ENCODE measurements around the gene WDR41.
A peak's percentile ranks its signal among the peaks of the same experiment; 100 is the strongest.

The WDR41 gene

GRCh38 chr5:77444356-77444755 lies 47.8 kb downstream of the WDR41 start:
- no peak for DNase-seq

- no peak for DNase-seq
Measured at GRCh38 chr5:77443670-77444069, 48.4 kb downstream of the WDR41 start.

GRCh38 chr5:77438071-77438470 lies 54.0 kb downstream of the WDR41 start:
- no peak for DNase-seq

GRCh38 chr5:77437194-77437593 lies 54.9 kb downstream of the WDR41 start:
- DNase-seq = peak; percentile 8

GRCh38 chr5:77431719-77432118 lies 60.4 kb downstream of the WDR41 start:
- DNase-seq = no peak

- DNase-seq = no peak
Measured at GRCh38 chr5:77431286-77431685, 60.8 kb downstream of the WDR41 start.

- no peak for DNase-seq
Measured at GRCh38 chr5:77430726-77431125, 61.4 kb downstream of the WDR41 start.

- DNase-seq = no peak
Measured at GRCh38 chr5:77428526-77428925, 63.6 kb downstream of the WDR41 start.

GRCh38 chr5:77427998-77428397 lies 64.1 kb downstream of the WDR41 start:
- DNase-seq = no peak

GRCh38 chr5:77426670-77427069 lies 65.4 kb downstream of the WDR41 start:
- DNase-seq = no peak

- DNase-seq = no peak
Measured at GRCh38 chr5:77425998-77426659, 66.0 kb downstream of the WDR41 start.

GRCh38 chr5:77425420-77425819 lies 66.7 kb downstream of the WDR41 start:
- no peak for DNase-seq

GRCh38 chr5:77424921-77425320 lies 67.2 kb downstream of the WDR41 start:
- no peak for DNase-seq

- no peak for DNase-seq
Measured at GRCh38 chr5:77423022-77423750, 68.9 kb downstream of the WDR41 start.

GRCh38 chr5:77420940-77421339 lies 71.2 kb downstream of the WDR41 start:
- DNase-seq = no peak

GRCh38 chr5:77419644-77420582 lies 72.2 kb downstream of the WDR41 start:
- no peak for DNase-seq

GRCh38 chr5:77418601-77419581 lies 73.2 kb downstream of the WDR41 start:
- DNase-seq = no peak

- no peak for DNase-seq
Measured at GRCh38 chr5:77418162-77418561, 74.0 kb downstream of the WDR41 start.

GRCh38 chr5:77413049-77413448 lies 79.1 kb downstream of the WDR41 start:
- DNase-seq = no peak

- no peak for DNase-seq
Measured at GRCh38 chr5:77409870-77410621, 82.1 kb downstream of the WDR41 start.

GRCh38 chr5:77407152-77407551 lies 85.0 kb downstream of the WDR41 start:
- no peak for DNase-seq

- DNase-seq = no peak
Measured at GRCh38 chr5:77402796-77403195, 89.3 kb downstream of the WDR41 start.
